Lung (tissue), 12 donors: ENCODE results near the gene PPM1H. TPM values are rescaled to one million over a fixed set of nuclear protein-coding genes. Genes with fewer than 3 reads are reported as not detected.

Experiments used
- ATAC-seq: fragments of 200-7000 bp; cut with Tn5 transposase; one replicate; pipeline ENCODE4 v1.9.1; 2020; ENCODE audit warnings: moderate number of reproducible peaks; ENCODE audit not compliant: insufficient read depth, low FRiP score
- DNase-seq, 3 donors: peaks; one replicate each; pipeline ENCODE4 v3.0.0-alpha.2; 2013 to 2017
- H3K27ac ChIP-seq, 2 donors: one replicate each; pipeline ENCODE4 v1.5.1; 2013; ENCODE audit warnings: mild to moderate bottlenecking in 2 of 2, moderate library complexity in 2 of 2, control low read depth in 1 of 2, inconsistent platforms in 1 of 2, low read depth in 1 of 2, low read length in 1 of 2
- H3K27me3 ChIP-seq, 3 donors: one replicate each; pipeline ENCODE4 v1.5.1; 2013; ENCODE audit warnings: low read length in 2 of 3; ENCODE audit not compliant: control insufficient read depth in 3 of 3, insufficient read depth in 3 of 3
- H3K36me3 ChIP-seq, 4 donors: one replicate each; pipeline ENCODE4 v1.5.1; 2013; ENCODE audit warnings: low read length in 4 of 4, mild to moderate bottlenecking in 1 of 4, moderate library complexity in 1 of 4; ENCODE audit not compliant: control insufficient read depth in 4 of 4, insufficient read depth in 4 of 4
- H3K4me1 ChIP-seq, 5 donors: one replicate each; pipeline ENCODE4 v1.5.1; 2013; ENCODE audit warnings: low read length in 5 of 5, mild to moderate bottlenecking in 2 of 5, moderate library complexity in 1 of 5; ENCODE audit not compliant: control insufficient read depth in 5 of 5, insufficient read depth in 5 of 5
- H3K4me3 ChIP-seq: one replicate; pipeline ENCODE4 v1.5.1; 2013; ENCODE audit warnings: mild to moderate bottlenecking, control low read depth, moderate library complexity
- H3K9ac ChIP-seq, 2 donors: one replicate each; pipeline ENCODE4 v1.5.1; 2013; ENCODE audit warnings: low read length in 2 of 2, control low read depth in 1 of 2; ENCODE audit not compliant: insufficient read depth in 1 of 2
- H3K9me3 ChIP-seq, 4 donors: one replicate each; pipeline ENCODE4 v1.5.1; 2013; ENCODE audit warnings: low read length in 3 of 4, mild to moderate bottlenecking in 1 of 4, moderate library complexity in 1 of 4; ENCODE audit not compliant: control insufficient read depth in 4 of 4, insufficient read depth in 3 of 4
- WGBS, 2 donors: extraction: QIAGEN DNeasy Blood & Tissue Kit; methylation state at CpG; one replicate each; pipeline ENCODE4 v1.1.7; 2013; 5-methylcytosine and 5-hydroxymethylcytosine counted together
- polyA plus RNA-seq, 2 donors: library from polyadenylated mRNA; stranded (reverse); fragments of 200-250 nt; gene quantifications; one replicate each; pipeline ENCODE4 v1.2.1, GENCODE V29; 2013
- total RNA-seq, 2 donors: library from RNA; depleted of rRNA in 1 of 2; stranded (reverse); fragments of >200 nt in 1 of 2; gene quantifications; one replicate each; pipeline ENCODE4 v1.2.1, GENCODE V29; 2014 to 2021
- TF ChIP-seq, protein P1 (sequence below): IDR thresholded peaks from 2 replicates; pipeline ENCODE4 v1.5.1; 2012; ENCODE audit warnings: mild to moderate bottlenecking; ENCODE audit errors: control extremely low read depth, extremely low read depth
- donor health status: control.
- donor health status: control.
- donor health status: Bipolar disorder and iron deficiency.
- donor health status: healthy.
- donor health status: DM: yes; HTN: yes; CAD: no.

Gene PPM1H
- total and polyA plus RNA-seq, 4 donors = 2.0 to 11.2 (median 5.7) TPM

GRCh38 chr12:62833634-62834033 lies 101.3 kb downstream of the PPM1H start:
- no peak overlapping the region for H3K4me3 ChIP-seq
- H3K27me3 ChIP-seq = no peaks in the 10 kb centered on the region
- TF ChIP-seq, protein P1, sequence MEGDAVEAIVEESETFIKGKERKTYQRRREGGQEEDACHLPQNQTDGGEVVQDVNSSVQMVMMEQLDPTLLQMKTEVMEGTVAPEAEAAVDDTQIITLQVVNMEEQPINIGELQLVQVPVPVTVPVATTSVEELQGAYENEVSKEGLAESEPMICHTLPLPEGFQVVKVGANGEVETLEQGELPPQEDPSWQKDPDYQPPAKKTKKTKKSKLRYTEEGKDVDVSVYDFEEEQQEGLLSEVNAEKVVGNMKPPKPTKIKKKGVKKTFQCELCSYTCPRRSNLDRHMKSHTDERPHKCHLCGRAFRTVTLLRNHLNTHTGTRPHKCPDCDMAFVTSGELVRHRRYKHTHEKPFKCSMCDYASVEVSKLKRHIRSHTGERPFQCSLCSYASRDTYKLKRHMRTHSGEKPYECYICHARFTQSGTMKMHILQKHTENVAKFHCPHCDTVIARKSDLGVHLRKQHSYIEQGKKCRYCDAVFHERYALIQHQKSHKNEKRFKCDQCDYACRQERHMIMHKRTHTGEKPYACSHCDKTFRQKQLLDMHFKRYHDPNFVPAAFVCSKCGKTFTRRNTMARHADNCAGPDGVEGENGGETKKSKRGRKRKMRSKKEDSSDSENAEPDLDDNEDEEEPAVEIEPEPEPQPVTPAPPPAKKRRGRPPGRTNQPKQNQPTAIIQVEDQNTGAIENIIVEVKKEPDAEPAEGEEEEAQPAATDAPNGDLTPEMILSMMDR = no peak
- ATAC-seq = no peak
- H3K9ac ChIP-seq = no peak overlapping the region
- no peak for DNase-seq
- peaks cover 0 to 3% (median 0%) of the 10 kb centered on the region in 4 donors for H3K36me3 ChIP-seq
- no peaks in the 10 kb centered on the region for H3K4me1 ChIP-seq
- no peaks in the 10 kb centered on the region for H3K9me3 ChIP-seq
- WGBS, 2 donors = 92 to 93% methylated on average over 6 of the region's 6 CpGs
- H3K27ac ChIP-seq = no peak overlapping the region

DNA sequence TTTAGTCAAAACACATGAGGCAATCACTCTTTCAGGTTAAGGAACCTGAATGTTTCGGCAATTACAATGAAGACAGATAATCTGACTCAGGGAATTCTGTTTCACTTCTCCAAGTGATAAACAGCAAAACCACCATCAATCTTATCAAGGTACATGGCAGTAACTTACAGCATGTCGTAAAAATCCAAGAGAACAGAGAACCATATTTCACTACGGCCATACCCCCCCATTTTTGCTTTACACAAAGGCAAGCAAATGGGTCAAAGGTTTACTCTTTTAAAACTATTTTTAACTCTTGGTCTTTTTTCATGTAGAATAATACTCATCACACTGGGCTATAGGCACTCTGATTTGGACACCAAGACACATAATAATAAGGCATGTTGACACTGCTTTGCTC lies 102.4 kb downstream of the PPM1H start:
- TF ChIP-seq, protein P1 = no peak
- WGBS, 2 donors = 74 to 84% methylated on average over 3 of the region's 3 CpGs
- H3K9ac ChIP-seq = no peak overlapping the region
- no peaks in the 10 kb centered on the region for H3K27me3 ChIP-seq
- ATAC-seq (no peak), DNase-seq (no peak)
- H3K4me3 ChIP-seq = no peak overlapping the region
- no peak overlapping the region for H3K27ac ChIP-seq
- no peaks in the 10 kb centered on the region for H3K9me3 ChIP-seq
- H3K36me3 ChIP-seq = peaks cover 0 to 3% (median 0%) of the 10 kb centered on the region in 4 donors
- no peaks in the 10 kb centered on the region for H3K4me1 ChIP-seq

GRCh38 chr12:62832027-62832426 lies 102.9 kb downstream of the PPM1H start:
- WGBS, 2 donors = 86 to 90% methylated on average over 7 of the region's 7 CpGs
- Histone ChIP-seq H3K9me3 (no peaks in the 10 kb centered on the region), H3K27me3 (no peaks in the 10 kb centered on the region), H3K27ac (no peak overlapping the region), H3K4me1 (no peaks in the 10 kb centered on the region), H3K9ac (no peak overlapping the region), H3K4me3 (no peak overlapping the region), H3K36me3 (peaks cover 0 to 3% (median 0%) of the 10 kb centered on the region in 4 donors)
- TF ChIP-seq, protein P1 = no peak
- DNase-seq (no peak), ATAC-seq (no peak)

DNA sequence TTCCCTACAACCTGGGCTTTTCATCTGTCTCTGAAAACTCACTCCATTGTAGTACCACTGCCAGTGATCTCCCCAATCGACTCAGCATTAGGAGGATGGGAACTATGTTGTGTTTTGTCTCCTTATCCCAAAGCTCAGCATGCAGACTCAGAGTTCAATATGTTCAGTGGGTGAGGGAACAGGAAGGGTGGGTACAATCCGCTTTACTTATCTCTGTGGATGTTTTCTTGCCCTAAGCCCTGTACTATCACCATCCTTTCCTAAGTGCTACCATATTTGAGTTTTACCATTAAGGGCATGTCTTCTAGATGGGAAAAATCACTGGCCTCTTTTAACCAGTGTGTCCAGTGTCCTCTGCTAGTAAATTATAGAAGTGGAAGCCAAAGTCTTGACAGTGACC lies 107.1 kb downstream of the PPM1H start:
- DNase-seq = no peak
- Histone ChIP-seq H3K9me3 (no peaks in the 10 kb centered on the region), H3K27ac (no peak overlapping the region), H3K27me3 (no peaks in the 10 kb centered on the region), H3K36me3 (peaks cover 0 to 3% (median 0%) of the 10 kb centered on the region in 4 donors), H3K4me3 (no peak overlapping the region), H3K4me1 (no peaks in the 10 kb centered on the region), H3K9ac (no peak overlapping the region)
- 89 to 97% methylated on average over 2 of the region's 2 CpGs for WGBS, 2 donors
- TF ChIP-seq, protein P1 = no peak
- ATAC-seq = no peak
